Panc1 (cell line): ENCODE measurements around the gene CEL. TPM values are rescaled to one million over a fixed set of nuclear protein-coding genes. Genes with fewer than 3 reads are reported as not detected.

Experiments used
- ATAC-seq: fragments of 200-7000 bp; cut with Tn5 transposase; 2 replicates; pipeline ENCODE4 v1.9.1; 2020; ENCODE audit warnings: mild to moderate bottlenecking, moderate library complexity
- BruUV-seq: library from RNA; stranded (reverse); fragments of 400-500 nt; replicated peaks from 2 replicates; lab custom pipeline; 2021; lab: Mats Ljungman, UMichigan
- CTCF ChIA-PET: fragments of 300-600 bp; sonication (Branson Sonifier 250); formaldehyde crosslinking; loops from one replicate; lab custom pipeline; 2022; ENCODE audit warnings: antibody characterized with exemption; lab: Charles Lee
- POLR2A ChIA-PET: fragments of 300-600 bp; sonication (Branson Sonifier 250); formaldehyde crosslinking; loops from one replicate; lab custom pipeline; 2022; ENCODE audit warnings: antibody characterized with exemption; lab: Charles Lee
- DNase-seq: peaks from one replicate; pipeline ENCODE4 v3.0.0-alpha.2; 2010; ENCODE audit warnings: low read depth, low spot score
- H3K27ac ChIP-seq: 2 replicates; pipeline ENCODE4 v1.5.1; 2011; ENCODE audit warnings: mild to moderate bottlenecking, low read length, inconsistent platforms
- H3K27me3 ChIP-seq: fragments of 200-500 bp; sonication (Bioruptor generic); 2 replicates; pipeline ENCODE4 v1.6.0; 2014; ENCODE audit warnings: low read length, inconsistent platforms; ENCODE audit not compliant: control insufficient read depth, insufficient read depth
- H3K36me3 ChIP-seq: fragments of 200-500 bp; sonication (Bioruptor generic); 2 replicates; pipeline ENCODE4 v1.5.1; 2014; ENCODE audit warnings: inconsistent platforms, mild to moderate bottlenecking, low read length, moderate library complexity; ENCODE audit not compliant: control insufficient read depth, insufficient read depth
- H3K4me1 ChIP-seq: 2 replicates; pipeline ENCODE4 v1.5.1; 2011; ENCODE audit warnings: inconsistent platforms, mild to moderate bottlenecking, low read length, moderate library complexity; ENCODE audit not compliant: control insufficient read depth, insufficient read depth
- H3K4me3 ChIP-seq, 2 experiments: 2 replicates each; pipeline ENCODE4 v1.5.1; 2011 to 2012; ENCODE audit warnings: low read depth in 2 of 2, low read length in 2 of 2, mild to moderate bottlenecking in 2 of 2, inconsistent platforms in 1 of 2, moderate library complexity in 1 of 2
- H3K9me3 ChIP-seq: fragments of 200-500 bp; sonication (Bioruptor generic); 2 replicates; pipeline ENCODE4 v1.5.1; 2014; ENCODE audit warnings: low read depth, mild to moderate bottlenecking, inconsistent platforms, low read length, moderate library complexity; ENCODE audit not compliant: control insufficient read depth, insufficient read depth
- POLR2AphosphoS5 ChIP-seq: IDR thresholded peaks from 2 replicates; pipeline ENCODE4 v1.6.1; 2012; ENCODE audit warnings: mild to moderate bottlenecking, low read depth, low read length, moderate library complexity
- REST ChIP-seq, 2 experiments: IDR thresholded peaks; 2 replicates each; pipeline ENCODE4 v1.6.1; 2011 to 2012; ENCODE audit warnings: low read depth in 2 of 2, control low read depth in 1 of 2, low read length in 1 of 2, mild to moderate bottlenecking in 1 of 2, moderate library complexity in 1 of 2; ENCODE audit not compliant: insufficient read depth in 1 of 2
- SIN3A ChIP-seq: IDR thresholded peaks from 2 replicates; pipeline ENCODE4 v1.6.1; 2012; ENCODE audit warnings: low read depth, mild to moderate bottlenecking, low read length, moderate library complexity, borderline replicate concordance; ENCODE audit not compliant: insufficient read depth
- TCF7L2 ChIP-seq: IDR thresholded peaks from 2 replicates; pipeline ENCODE4 v1.6.1; 2011; ENCODE audit warnings: mild to moderate bottlenecking, low read depth, low read length, inconsistent platforms
- in situ Hi-C: cut with HindIII; loops from 2 replicates; pipeline ENCODE4 v1.10.0; 2016; ENCODE audit warnings: low sequenced_read_pairs, low pct_unique_long_range_greater_than_20kb
- intact Hi-C: fragments of 100-400 bp; cut with micrococcal nuclease; formaldehyde crosslinking; loops from one replicate; pipeline ENCODE4 v1.10.0; 2022; ENCODE audit not compliant: unreplicated experiment
- total RNA-seq: library from RNA; stranded (reverse); gene quantifications from one replicate; pipeline ENCODE4 v1.2.1, GENCODE V29; 2021; ENCODE audit not compliant: unreplicated experiment
- TF ChIP-seq, protein P1 (sequence below): fragments of 450-650 bp; IDR thresholded peaks from 2 replicates; pipeline ENCODE4 v1.5.1; 2017; ENCODE audit warnings: mild to moderate bottlenecking

Gene CEL
- total RNA-seq, 1 experiment from 2014 or later = 4.3 TPM

DNA sequence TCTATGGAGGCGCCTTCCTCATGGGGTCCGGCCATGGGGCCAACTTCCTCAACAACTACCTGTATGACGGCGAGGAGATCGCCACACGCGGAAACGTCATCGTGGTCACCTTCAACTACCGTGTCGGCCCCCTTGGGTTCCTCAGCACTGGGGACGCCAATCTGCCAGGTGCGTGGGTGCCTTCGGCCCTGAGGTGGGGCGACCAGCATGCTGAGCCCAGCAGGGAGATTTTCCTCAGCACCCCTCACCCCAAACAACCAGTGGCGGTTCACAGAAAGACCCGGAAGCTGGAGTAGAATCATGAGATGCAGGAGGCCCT, 3.2 kb downstream of the CEL start:
- CTCF ChIA-PET = no interaction called here
- DNase-seq (no peak), ATAC-seq (no peak)
- POLR2A ChIA-PET = no interaction called here
- in situ Hi-C loops = no loop called here
- BruUV-seq = no TSS peak
- TF ChIP-seq SIN3A (no peak), REST (IDR thresholded peaks at IDR 0.05; ENCODE audit: insufficient read depth in 1 of 2, low read depth in 2 of 2, low read length in 1 of 2) (no peak)
- Histone ChIP-seq H3K4me3 (no peak overlapping the region), H3K9me3 (no peaks in the 10 kb centered on the region), H3K27me3 (no peaks in the 10 kb centered on the region), H3K36me3 (no peaks in the 10 kb centered on the region), H3K27ac (no peak overlapping the region), H3K4me1 (no peaks in the 10 kb centered on the region)
- intact Hi-C loops = no loop called here

GRCh38 chr9:133066181-133066983, 4.6 kb downstream of the CEL start:
- BruUV-seq = no TSS peak
- in situ Hi-C loops (no loop called here), intact Hi-C loops (no loop called here)
- DNase-seq (no peak), ATAC-seq (no peak)
- ChIA-PET POLR2A (interaction anchor here (0.6 kb wide), 1 partner anchor 76 kb away, joined by 4 read pairs; no protein-coding TSS in a partner anchor), CTCF (no interaction called here)
- no peaks in the 10 kb centered on the region for H3K9me3 ChIP-seq
- no peaks in the 10 kb centered on the region for H3K36me3 ChIP-seq
- TF ChIP-seq, protein P1, sequence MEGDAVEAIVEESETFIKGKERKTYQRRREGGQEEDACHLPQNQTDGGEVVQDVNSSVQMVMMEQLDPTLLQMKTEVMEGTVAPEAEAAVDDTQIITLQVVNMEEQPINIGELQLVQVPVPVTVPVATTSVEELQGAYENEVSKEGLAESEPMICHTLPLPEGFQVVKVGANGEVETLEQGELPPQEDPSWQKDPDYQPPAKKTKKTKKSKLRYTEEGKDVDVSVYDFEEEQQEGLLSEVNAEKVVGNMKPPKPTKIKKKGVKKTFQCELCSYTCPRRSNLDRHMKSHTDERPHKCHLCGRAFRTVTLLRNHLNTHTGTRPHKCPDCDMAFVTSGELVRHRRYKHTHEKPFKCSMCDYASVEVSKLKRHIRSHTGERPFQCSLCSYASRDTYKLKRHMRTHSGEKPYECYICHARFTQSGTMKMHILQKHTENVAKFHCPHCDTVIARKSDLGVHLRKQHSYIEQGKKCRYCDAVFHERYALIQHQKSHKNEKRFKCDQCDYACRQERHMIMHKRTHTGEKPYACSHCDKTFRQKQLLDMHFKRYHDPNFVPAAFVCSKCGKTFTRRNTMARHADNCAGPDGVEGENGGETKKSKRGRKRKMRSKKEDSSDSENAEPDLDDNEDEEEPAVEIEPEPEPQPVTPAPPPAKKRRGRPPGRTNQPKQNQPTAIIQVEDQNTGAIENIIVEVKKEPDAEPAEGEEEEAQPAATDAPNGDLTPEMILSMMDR = no peak
- no peak for TF ChIP-seq POLR2AphosphoS5
- TF ChIP-seq REST (IDR thresholded peaks at IDR 0.05; ENCODE audit: insufficient read depth in 1 of 2, low read depth in 2 of 2, low read length in 1 of 2) = no peak
- TF ChIP-seq SIN3A = no peak
- TF ChIP-seq TCF7L2 = no peak
- H3K27me3 ChIP-seq = no peaks in the 10 kb centered on the region
- H3K4me3 ChIP-seq = no peak overlapping the region
- H3K27ac ChIP-seq = no peak overlapping the region
- no peaks in the 10 kb centered on the region for H3K4me1 ChIP-seq
